Panc1 (cell line): ENCODE data around the gene SLC22A5. TPM values are rescaled to one million over a fixed set of nuclear protein-coding genes. Genes with fewer than 3 reads are reported as not detected.

ENCODE experiments used
- ATAC-seq: fragments of 200-7000 bp; cut with Tn5 transposase; 2 replicates; pipeline ENCODE4 v1.9.1; 2020; ENCODE audit warnings: mild to moderate bottlenecking, moderate library complexity
- BruUV-seq: library from RNA; stranded (reverse); fragments of 400-500 nt; replicated peaks from 2 replicates; lab custom pipeline; 2021; lab: Mats Ljungman, UMichigan
- CTCF ChIA-PET: fragments of 300-600 bp; sonication (Branson Sonifier 250); formaldehyde crosslinking; loops from one replicate; lab custom pipeline; 2022; ENCODE audit warnings: antibody characterized with exemption; lab: Charles Lee
- POLR2A ChIA-PET: fragments of 300-600 bp; sonication (Branson Sonifier 250); formaldehyde crosslinking; loops from one replicate; lab custom pipeline; 2022; ENCODE audit warnings: antibody characterized with exemption; lab: Charles Lee
- DNase-seq: peaks from one replicate; pipeline ENCODE4 v3.0.0-alpha.2; 2010; ENCODE audit warnings: low read depth, low spot score
- H3K27ac ChIP-seq: 2 replicates; pipeline ENCODE4 v1.5.1; 2011; ENCODE audit warnings: mild to moderate bottlenecking, low read length, inconsistent platforms
- H3K27me3 ChIP-seq: fragments of 200-500 bp; sonication (Bioruptor generic); 2 replicates; pipeline ENCODE4 v1.6.0; 2014; ENCODE audit warnings: low read length, inconsistent platforms; ENCODE audit not compliant: control insufficient read depth, insufficient read depth
- H3K36me3 ChIP-seq: fragments of 200-500 bp; sonication (Bioruptor generic); 2 replicates; pipeline ENCODE4 v1.5.1; 2014; ENCODE audit warnings: inconsistent platforms, mild to moderate bottlenecking, low read length, moderate library complexity; ENCODE audit not compliant: control insufficient read depth, insufficient read depth
- H3K4me1 ChIP-seq: 2 replicates; pipeline ENCODE4 v1.5.1; 2011; ENCODE audit warnings: inconsistent platforms, mild to moderate bottlenecking, low read length, moderate library complexity; ENCODE audit not compliant: control insufficient read depth, insufficient read depth
- H3K4me3 ChIP-seq, 2 experiments: 2 replicates each; pipeline ENCODE4 v1.5.1; 2011 to 2012; ENCODE audit warnings: low read depth in 2 of 2, low read length in 2 of 2, mild to moderate bottlenecking in 2 of 2, inconsistent platforms in 1 of 2, moderate library complexity in 1 of 2
- H3K9me3 ChIP-seq: fragments of 200-500 bp; sonication (Bioruptor generic); 2 replicates; pipeline ENCODE4 v1.5.1; 2014; ENCODE audit warnings: low read depth, mild to moderate bottlenecking, inconsistent platforms, low read length, moderate library complexity; ENCODE audit not compliant: control insufficient read depth, insufficient read depth
- POLR2AphosphoS5 ChIP-seq: IDR thresholded peaks from 2 replicates; pipeline ENCODE4 v1.6.1; 2012; ENCODE audit warnings: mild to moderate bottlenecking, low read depth, low read length, moderate library complexity
- REST ChIP-seq, 2 experiments: IDR thresholded peaks; 2 replicates each; pipeline ENCODE4 v1.6.1; 2011 to 2012; ENCODE audit warnings: low read depth in 2 of 2, control low read depth in 1 of 2, low read length in 1 of 2, mild to moderate bottlenecking in 1 of 2, moderate library complexity in 1 of 2; ENCODE audit not compliant: insufficient read depth in 1 of 2
- SIN3A ChIP-seq: IDR thresholded peaks from 2 replicates; pipeline ENCODE4 v1.6.1; 2012; ENCODE audit warnings: low read depth, mild to moderate bottlenecking, low read length, moderate library complexity, borderline replicate concordance; ENCODE audit not compliant: insufficient read depth
- TCF7L2 ChIP-seq: IDR thresholded peaks from 2 replicates; pipeline ENCODE4 v1.6.1; 2011; ENCODE audit warnings: mild to moderate bottlenecking, low read depth, low read length, inconsistent platforms
- in situ Hi-C: cut with HindIII; loops from 2 replicates; pipeline ENCODE4 v1.10.0; 2016; ENCODE audit warnings: low sequenced_read_pairs, low pct_unique_long_range_greater_than_20kb
- intact Hi-C: fragments of 100-400 bp; cut with micrococcal nuclease; formaldehyde crosslinking; loops from one replicate; pipeline ENCODE4 v1.10.0; 2022; ENCODE audit not compliant: unreplicated experiment
- total RNA-seq: library from RNA; stranded (reverse); gene quantifications from one replicate; pipeline ENCODE4 v1.2.1, GENCODE V29; 2021; ENCODE audit not compliant: unreplicated experiment
- TF ChIP-seq, protein P1 (sequence below): fragments of 450-650 bp; IDR thresholded peaks from 2 replicates; pipeline ENCODE4 v1.5.1; 2017; ENCODE audit warnings: mild to moderate bottlenecking

SLC22A5 gene
- total RNA-seq, 1 experiment from 2014 or later: 9.5 TPM

GRCh38 chr5:132378580-132378979 lies 9.1 kb downstream of the SLC22A5 start:
- no peaks in the 10 kb centered on the region for H3K4me1 ChIP-seq
- ATAC-seq (no peak), DNase-seq (no peak)
- no peak overlapping the region for H3K4me3 ChIP-seq
- no peak overlapping the region for H3K27ac ChIP-seq
- H3K9me3 ChIP-seq: no peaks in the 10 kb centered on the region
- intact Hi-C loops (loop anchor here (10.0 kb wide), 1 partner anchor 314 kb away; the partner anchor contains the start of gene IL3), in situ Hi-C loops (loop anchor here (25.0 kb wide), 1 partner anchor 109 kb away; the partner anchor contains the start of gene IRF1)
- no peaks in the 10 kb centered on the region for H3K27me3 ChIP-seq
- no TSS peak for BruUV-seq
- no peaks in the 10 kb centered on the region for H3K36me3 ChIP-seq
- POLR2A ChIA-PET: no interaction called here
- CTCF ChIA-PET: no interaction called here
- TF ChIP-seq TCF7L2 (no peak), POLR2AphosphoS5 (no peak), REST (IDR thresholded peaks at IDR 0.05; ENCODE audit: insufficient read depth in 1 of 2, low read depth in 2 of 2, low read length in 1 of 2) (no peak), SIN3A (no peak)
- TF ChIP-seq, protein P1, sequence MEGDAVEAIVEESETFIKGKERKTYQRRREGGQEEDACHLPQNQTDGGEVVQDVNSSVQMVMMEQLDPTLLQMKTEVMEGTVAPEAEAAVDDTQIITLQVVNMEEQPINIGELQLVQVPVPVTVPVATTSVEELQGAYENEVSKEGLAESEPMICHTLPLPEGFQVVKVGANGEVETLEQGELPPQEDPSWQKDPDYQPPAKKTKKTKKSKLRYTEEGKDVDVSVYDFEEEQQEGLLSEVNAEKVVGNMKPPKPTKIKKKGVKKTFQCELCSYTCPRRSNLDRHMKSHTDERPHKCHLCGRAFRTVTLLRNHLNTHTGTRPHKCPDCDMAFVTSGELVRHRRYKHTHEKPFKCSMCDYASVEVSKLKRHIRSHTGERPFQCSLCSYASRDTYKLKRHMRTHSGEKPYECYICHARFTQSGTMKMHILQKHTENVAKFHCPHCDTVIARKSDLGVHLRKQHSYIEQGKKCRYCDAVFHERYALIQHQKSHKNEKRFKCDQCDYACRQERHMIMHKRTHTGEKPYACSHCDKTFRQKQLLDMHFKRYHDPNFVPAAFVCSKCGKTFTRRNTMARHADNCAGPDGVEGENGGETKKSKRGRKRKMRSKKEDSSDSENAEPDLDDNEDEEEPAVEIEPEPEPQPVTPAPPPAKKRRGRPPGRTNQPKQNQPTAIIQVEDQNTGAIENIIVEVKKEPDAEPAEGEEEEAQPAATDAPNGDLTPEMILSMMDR: no peak

DNA sequence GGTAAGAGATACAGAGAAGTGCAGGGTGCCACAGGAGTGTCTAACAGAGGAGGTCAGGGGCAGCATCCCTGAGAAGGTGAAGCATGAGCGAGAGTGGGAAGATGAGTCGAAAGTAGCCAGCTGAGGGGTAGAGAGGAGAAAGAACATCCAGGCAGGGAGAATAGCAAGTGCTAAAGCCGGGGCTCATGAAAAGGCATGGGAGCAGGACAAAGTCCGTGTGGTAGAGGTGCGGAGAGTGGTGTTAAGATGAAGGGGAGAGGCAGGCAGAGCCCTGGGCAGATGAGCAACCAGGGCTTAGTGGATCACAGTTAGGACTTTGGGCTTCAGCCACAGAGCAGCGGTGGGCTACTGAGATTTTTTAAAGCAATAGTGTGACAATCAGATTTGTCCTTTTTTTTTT lies 10.5 kb downstream of the SLC22A5 start:
- H3K27me3 ChIP-seq: no peaks in the 10 kb centered on the region
- H3K9me3 ChIP-seq: no peaks in the 10 kb centered on the region
- no TSS peak for BruUV-seq
- no peaks in the 10 kb centered on the region for H3K36me3 ChIP-seq
- POLR2A ChIA-PET: interaction anchor here (0.6 kb wide), 1 partner anchor 1005 kb away, joined by 5 read pairs; no protein-coding TSS in a partner anchor
- TF ChIP-seq REST (IDR thresholded peaks at IDR 0.05; ENCODE audit: insufficient read depth in 1 of 2, low read depth in 2 of 2, low read length in 1 of 2) (no peak), TCF7L2 (no peak), POLR2AphosphoS5 (no peak), SIN3A (no peak)
- TF ChIP-seq, protein P1: no peak
- intact Hi-C loops: loop anchor here (10.0 kb wide), 1 partner anchor 445 kb away; no protein-coding TSS in a partner anchor
- in situ Hi-C loops: loop anchor here (25.0 kb wide), 1 partner anchor 107 kb away; the partner anchor contains the start of gene IRF1
- H3K27ac ChIP-seq: no peak overlapping the region
- no peak overlapping the region for H3K4me3 ChIP-seq
- ATAC-seq: no peak
- no peaks in the 10 kb centered on the region for H3K4me1 ChIP-seq
- CTCF ChIA-PET: no interaction called here
- no peak for DNase-seq
